ENCODE data around the gene PIGQ. TPM values are rescaled to one million over a fixed set of nuclear protein-coding genes. Genes with fewer than 3 reads are reported as not detected.

Gene PIGQ
- total and polyA plus RNA-seq, 8 donors: 14.3 to 217 (median 48.2) TPM

DNA sequence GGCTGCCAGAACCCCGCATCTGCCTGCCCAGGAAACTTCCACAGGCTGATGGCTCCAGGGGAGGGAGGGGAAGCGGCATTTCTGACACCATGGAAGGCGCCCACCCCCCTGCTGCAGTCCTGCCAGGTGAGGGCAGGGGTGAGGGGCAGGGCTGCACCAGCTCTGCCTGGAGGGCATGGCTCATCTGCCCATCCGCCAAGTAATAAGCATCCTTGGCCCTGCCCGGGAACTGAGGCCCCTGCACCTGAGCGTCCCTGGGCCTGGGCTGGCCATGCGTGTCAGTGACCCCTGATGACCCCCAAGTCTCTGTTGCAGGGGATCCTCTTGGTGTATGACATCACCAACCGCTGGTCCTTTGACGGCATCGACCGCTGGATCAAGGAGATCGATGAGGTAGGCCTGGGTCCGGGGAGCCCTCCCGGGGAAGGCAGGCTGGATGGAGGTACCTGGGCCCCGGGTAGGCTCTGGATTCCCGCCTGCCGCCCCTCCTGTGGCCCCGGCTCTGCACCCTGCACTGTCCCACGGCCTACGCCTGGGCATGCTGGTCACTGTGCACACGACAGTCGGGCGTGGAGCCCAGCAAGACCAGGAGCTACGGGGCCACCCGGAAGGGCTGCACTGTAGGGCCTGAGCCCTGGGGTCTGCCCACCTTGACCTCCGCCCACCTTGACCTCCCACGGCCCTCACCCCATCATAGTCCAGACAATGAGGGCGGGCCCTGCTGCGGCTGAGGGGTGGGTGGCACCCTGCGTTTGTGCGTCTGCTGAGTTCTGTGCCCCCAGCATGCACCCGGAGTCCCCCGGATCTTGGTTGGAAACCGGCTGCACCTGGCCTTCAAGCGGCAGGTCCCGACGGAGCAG is 55.6 kb downstream of the PIGQ start:
- intact Hi-C loops (cut with DNase I; ENCODE audit: low total_unique reads): no loop called here
- H3K36me3 ChIP-seq: peaks cover 19 to 54% (median 47%) of the 10 kb centered on the region in 4 donors
- WGBS, 5 donors: 75 to 95% (median 94%) methylated on average over 4 to 37 of the region's 37 CpGs
- TF ChIP-seq POLR2A (IDR thresholded peaks at IDR 0.05): no peak
- no peak for TF ChIP-seq POLR2AphosphoS5 (IDR thresholded peaks at IDR 0.05)
- TF ChIP-seq EP300 (IDR thresholded peaks at IDR 0.05): no peak
- TF ChIP-seq, protein P1, sequence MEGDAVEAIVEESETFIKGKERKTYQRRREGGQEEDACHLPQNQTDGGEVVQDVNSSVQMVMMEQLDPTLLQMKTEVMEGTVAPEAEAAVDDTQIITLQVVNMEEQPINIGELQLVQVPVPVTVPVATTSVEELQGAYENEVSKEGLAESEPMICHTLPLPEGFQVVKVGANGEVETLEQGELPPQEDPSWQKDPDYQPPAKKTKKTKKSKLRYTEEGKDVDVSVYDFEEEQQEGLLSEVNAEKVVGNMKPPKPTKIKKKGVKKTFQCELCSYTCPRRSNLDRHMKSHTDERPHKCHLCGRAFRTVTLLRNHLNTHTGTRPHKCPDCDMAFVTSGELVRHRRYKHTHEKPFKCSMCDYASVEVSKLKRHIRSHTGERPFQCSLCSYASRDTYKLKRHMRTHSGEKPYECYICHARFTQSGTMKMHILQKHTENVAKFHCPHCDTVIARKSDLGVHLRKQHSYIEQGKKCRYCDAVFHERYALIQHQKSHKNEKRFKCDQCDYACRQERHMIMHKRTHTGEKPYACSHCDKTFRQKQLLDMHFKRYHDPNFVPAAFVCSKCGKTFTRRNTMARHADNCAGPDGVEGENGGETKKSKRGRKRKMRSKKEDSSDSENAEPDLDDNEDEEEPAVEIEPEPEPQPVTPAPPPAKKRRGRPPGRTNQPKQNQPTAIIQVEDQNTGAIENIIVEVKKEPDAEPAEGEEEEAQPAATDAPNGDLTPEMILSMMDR (IDR thresholded peaks at IDR 0.05): no peak
- H3K27me3 ChIP-seq: no peaks in the 10 kb centered on the region
- H3K4me3 ChIP-seq: no peak overlapping the region
- no peak for DNase-seq
- no peaks in the 10 kb centered on the region for H3K9me3 ChIP-seq
- no peak overlapping the region for H3K27ac ChIP-seq
- peaks cover 29 to 39% (median 33%) of the 10 kb centered on the region in 4 donors for H3K4me1 ChIP-seq

DNA sequence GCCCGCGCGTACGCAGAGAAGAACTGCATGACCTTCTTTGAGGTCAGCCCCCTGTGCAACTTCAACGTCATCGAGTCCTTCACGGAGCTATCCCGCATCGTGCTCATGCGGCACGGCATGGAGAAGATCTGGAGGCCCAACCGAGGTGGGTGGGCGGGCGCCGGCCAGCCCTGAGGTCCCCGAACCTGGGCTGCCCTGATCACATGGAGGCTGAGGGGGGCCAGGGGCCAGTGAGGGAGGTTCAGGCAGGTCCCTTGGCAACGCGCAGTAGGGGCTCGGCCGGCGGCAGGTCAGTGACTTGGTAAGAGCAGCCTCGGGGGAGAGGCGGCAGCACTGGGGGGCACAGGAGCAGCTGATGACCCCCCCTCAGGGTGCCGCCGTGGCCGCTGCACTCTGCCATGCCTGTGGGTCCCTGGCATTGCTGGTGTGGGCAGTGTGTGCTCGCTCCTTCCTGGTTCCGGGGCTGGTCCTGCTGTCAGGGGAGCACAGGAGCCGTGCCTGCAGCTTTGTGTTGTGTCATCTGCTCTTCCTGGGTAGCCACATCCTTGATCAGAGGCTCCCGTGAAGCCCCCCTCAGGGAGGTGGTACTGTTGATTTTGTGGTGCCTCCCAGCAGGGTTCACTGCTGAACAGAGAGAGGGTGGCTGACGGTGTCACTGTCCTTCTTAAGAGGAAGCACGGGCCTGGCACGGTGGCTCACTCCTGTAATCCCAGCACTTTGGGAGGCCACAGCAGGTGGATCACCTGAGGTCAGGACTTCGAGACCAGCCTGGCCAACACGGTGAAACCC is 56.4 kb downstream of the PIGQ start:
- 95 to 96% (median 96%) methylated on average over 5 to 35 of the region's 35 CpGs for WGBS, 5 donors
- peak overlapping the region in 1 of 5 donors; percentile 29 for H3K27ac ChIP-seq
- intact Hi-C loops (cut with DNase I; ENCODE audit: low total_unique reads): no loop called here
- no peak overlapping the region for H3K4me3 ChIP-seq
- no peak for TF ChIP-seq EP300 (IDR thresholded peaks at IDR 0.05)
- no peak for TF ChIP-seq POLR2AphosphoS5 (IDR thresholded peaks at IDR 0.05)
- no peak for TF ChIP-seq POLR2A (IDR thresholded peaks at IDR 0.05)
- TF ChIP-seq, protein P1 (IDR thresholded peaks at IDR 0.05): no peak
- peaks cover 19 to 49% (median 45%) of the 10 kb centered on the region in 4 donors for H3K36me3 ChIP-seq
- no peaks in the 10 kb centered on the region for H3K9me3 ChIP-seq
- no peak for DNase-seq
- peaks cover 33 to 43% (median 37%) of the 10 kb centered on the region in 4 donors for H3K4me1 ChIP-seq
- H3K27me3 ChIP-seq: peaks cover 0 to 4% (median 0%) of the 10 kb centered on the region in 3 donors

DNA sequence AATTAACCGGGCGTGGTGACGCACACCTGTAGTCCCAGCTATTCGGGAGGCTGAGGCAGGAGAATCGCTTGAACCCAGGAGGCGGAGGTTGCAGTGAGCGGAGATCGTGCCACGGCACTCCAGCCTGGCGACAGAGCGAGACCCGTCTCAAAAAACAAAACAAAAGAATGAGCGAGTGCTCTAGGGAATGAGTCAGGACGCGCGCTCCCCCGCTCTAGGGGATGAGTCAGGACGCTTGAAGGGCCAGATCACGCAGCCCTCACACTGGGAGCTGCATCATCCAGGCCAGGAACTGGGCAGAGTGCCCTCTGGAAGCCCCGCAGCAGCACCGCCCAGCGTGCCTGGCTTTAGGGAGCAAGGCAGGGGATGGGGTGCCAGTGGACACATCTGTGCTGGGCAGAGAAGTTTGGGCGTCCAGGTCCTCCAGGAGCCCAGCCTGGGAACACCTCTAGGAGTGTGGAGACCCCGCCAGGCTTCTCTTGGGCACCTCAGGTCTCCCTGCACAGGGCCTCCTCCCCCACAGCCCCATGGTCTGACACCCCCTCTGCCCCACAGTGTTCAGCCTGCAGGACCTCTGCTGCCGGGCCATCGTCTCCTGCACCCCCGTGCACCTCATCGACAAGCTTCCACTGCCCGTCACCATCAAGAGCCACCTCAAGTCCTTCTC is 57.2 kb downstream of the PIGQ start:
- peak in 1 of 2 donors; percentile 26 for DNase-seq
- no peak for TF ChIP-seq EP300 (IDR thresholded peaks at IDR 0.05)
- Histone ChIP-seq H3K27me3 (peaks cover 0 to 6% (median 0%) of the 10 kb centered on the region in 3 donors), H3K27ac (peak overlapping the region in 1 of 5 donors; percentile 29), H3K9me3 (no peaks in the 10 kb centered on the region), H3K4me1 (peaks cover 27 to 42% (median 33%) of the 10 kb centered on the region in 4 donors), H3K4me3 (no peak overlapping the region), H3K36me3 (peaks cover 19 to 47% (median 43%) of the 10 kb centered on the region in 4 donors)
- 86 to 94% (median 88%) methylated on average over 27 to 29 of the region's 29 CpGs for WGBS, 5 donors
- intact Hi-C loops (cut with DNase I; ENCODE audit: low total_unique reads): no loop called here

DNA sequence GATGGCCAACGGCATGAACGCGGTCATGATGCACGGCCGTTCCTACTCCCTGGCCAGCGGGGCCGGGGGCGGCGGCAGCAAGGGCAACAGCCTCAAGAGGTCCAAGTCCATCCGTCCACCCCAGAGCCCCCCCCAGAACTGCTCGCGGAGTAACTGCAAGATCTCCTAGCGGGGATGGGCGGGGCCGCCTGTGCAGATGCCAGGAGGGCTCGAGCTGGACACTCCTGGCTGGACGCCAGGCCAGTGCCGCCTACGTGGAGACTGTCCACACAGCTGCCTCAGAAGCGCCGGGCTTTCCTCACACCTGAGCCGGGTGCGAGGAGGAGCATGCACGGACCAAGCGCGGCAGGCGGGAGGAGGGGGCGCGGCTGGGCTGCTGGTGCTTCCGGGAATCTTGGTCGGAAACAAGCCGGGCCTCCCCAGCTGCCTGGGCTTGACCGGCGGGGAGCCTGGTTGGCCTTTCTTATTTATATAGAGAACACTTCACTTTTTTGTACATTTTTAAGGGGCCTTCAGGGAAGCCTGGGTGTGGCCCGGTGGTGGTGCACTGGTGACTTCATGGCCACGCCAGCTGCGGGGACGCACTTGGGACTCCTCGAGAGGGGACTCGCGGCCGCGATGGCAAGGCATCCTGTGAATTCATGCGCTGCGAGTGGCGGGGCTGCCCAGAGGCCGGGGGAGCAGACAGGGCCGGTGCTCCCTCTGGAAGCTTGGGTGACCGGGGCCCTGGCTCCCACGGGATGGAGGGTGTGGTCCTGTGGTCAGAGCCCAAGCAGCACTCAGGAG is 57.9 kb downstream of the PIGQ start:
- intact Hi-C loops (cut with DNase I; ENCODE audit: low total_unique reads): no loop called here

More for the DNA sequence above, 57.9 kb downstream of the PIGQ start:
- Histone ChIP-seq H3K27ac (no peak overlapping the region), H3K4me3 (no peak overlapping the region), H3K9me3 (no peaks in the 10 kb centered on the region), H3K4me1 (peaks cover 23 to 37% (median 27%) of the 10 kb centered on the region in 4 donors), H3K27me3 (peaks cover 0 to 13% (median 0%) of the 10 kb centered on the region in 3 donors), H3K36me3 (peaks cover 19 to 50% (median 45%) of the 10 kb centered on the region in 4 donors)
- peak; percentile 58 to 61 for DNase-seq
- WGBS, 5 donors: 72 to 84% (median 77%) methylated on average over 49 to 50 of the region's 50 CpGs
- no peak for TF ChIP-seq POLR2AphosphoS5 (IDR thresholded peaks at IDR 0.05)
- TF ChIP-seq, protein P1 (IDR thresholded peaks at IDR 0.05): no peak
- no peak for TF ChIP-seq POLR2A (IDR thresholded peaks at IDR 0.05)
- no peak for TF ChIP-seq EP300 (IDR thresholded peaks at IDR 0.05)
